Brain microvascular endothelial cell (primary cell): ENCODE data around the gene LHX5.

Experiments used
- DNase-seq: peaks from one replicate; pipeline ENCODE4 v3.0.0-alpha.2; 2020
- H3K27ac ChIP-seq: fragments of 250-450 bp; sonication (Bioruptor Pico); 2 replicates; pipeline ENCODE4 v1.5.1; 2020; ENCODE audit warnings: mild to moderate bottlenecking, moderate library complexity
- H3K27me3 ChIP-seq: fragments of 250-450 bp; sonication (Bioruptor Pico); replicated peaks from 2 replicates; pipeline ENCODE4 v1.5.1; 2020; ENCODE audit warnings: mild to moderate bottlenecking
- H3K36me3 ChIP-seq: fragments of 250-450 bp; sonication (Bioruptor Pico); replicated peaks from 2 replicates; pipeline ENCODE4 v1.5.1; 2020; ENCODE audit warnings: mild to moderate bottlenecking
- H3K4me3 ChIP-seq: 2 replicates; pipeline ENCODE4 v1.5.1; 2011; ENCODE audit warnings: low read depth, mild to moderate bottlenecking, control low read depth, low read length, moderate library complexity
- in situ Hi-C: cut with HindIII; loops from 2 replicates; pipeline ENCODE4 v1.10.0; 2017; ENCODE audit warnings: low sequenced_read_pairs, low pct_ligation_motif_present
- TF ChIP-seq, protein P1 (sequence below): IDR thresholded peaks from 2 replicates; pipeline ENCODE4 v1.5.1; 2011; ENCODE audit warnings: low read depth, mild to moderate bottlenecking, moderate library complexity, low read length, control low read depth, inconsistent platforms; ENCODE audit errors: missing control alignments

Gene LHX5

DNA sequence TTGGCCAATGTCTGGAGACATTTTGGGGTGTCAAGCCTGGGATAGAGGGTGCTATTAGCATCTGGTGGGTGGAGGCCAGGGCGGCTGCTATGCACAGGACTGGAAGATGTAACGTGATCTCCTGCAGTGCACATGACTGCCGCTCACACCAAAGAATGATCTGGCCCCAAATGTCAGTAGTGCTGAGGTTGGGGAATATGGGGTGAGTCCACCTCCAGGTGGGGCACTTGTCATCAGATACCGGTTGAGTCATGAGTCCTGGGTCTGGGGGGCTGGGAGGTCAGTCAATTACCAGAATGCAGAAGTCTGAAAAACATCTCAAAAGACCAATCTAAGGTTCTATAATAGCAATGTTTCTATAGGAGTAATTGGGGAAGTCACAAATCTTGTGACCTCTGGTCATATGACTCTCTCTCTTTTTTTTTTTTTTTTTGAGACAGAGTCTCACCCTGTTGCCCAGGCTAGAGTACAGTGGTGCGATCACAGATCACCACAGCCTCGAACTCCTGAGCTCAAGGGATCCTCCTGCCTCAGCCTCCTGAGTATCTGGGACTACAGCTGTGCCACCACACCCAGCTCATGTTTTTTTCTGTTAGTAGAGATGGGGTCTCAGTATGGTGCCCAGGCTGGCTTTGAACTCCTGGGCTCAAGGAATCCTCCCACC lies 55.4 kb downstream of the LHX5 start:
- TF ChIP-seq, protein P1, sequence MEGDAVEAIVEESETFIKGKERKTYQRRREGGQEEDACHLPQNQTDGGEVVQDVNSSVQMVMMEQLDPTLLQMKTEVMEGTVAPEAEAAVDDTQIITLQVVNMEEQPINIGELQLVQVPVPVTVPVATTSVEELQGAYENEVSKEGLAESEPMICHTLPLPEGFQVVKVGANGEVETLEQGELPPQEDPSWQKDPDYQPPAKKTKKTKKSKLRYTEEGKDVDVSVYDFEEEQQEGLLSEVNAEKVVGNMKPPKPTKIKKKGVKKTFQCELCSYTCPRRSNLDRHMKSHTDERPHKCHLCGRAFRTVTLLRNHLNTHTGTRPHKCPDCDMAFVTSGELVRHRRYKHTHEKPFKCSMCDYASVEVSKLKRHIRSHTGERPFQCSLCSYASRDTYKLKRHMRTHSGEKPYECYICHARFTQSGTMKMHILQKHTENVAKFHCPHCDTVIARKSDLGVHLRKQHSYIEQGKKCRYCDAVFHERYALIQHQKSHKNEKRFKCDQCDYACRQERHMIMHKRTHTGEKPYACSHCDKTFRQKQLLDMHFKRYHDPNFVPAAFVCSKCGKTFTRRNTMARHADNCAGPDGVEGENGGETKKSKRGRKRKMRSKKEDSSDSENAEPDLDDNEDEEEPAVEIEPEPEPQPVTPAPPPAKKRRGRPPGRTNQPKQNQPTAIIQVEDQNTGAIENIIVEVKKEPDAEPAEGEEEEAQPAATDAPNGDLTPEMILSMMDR: no peak
- Histone ChIP-seq H3K27me3 (no peaks in the 10 kb centered on the region), H3K27ac (no peak overlapping the region), H3K36me3 (no peaks in the 10 kb centered on the region), H3K4me3 (no peak overlapping the region)
- no peak for DNase-seq
- in situ Hi-C loops: no loop called here

DNA sequence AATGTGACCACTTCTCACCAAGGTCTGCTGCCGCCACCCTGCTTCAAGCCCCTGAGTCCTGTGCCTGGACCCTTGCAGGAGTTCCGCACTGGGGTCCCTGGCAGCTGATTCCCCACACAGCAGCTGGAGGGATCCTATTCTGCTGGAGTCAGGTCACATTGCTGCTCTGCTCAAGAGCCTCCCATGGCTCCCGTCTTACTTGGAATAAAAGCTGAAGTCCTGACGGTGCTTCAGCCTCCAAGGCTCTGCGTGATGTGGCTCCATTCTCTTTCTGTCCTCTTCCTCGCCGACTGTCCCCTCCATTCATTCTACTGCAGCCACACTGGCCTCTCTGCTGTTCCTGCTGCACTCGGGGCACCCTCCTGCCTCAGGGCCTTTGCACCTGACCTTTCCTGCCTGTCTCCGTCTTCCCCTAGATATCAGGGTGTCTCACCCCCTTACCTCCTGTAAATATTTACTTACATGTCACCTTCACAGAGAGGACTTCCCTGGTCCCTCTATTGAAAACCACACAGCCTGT lies 57.1 kb downstream of the LHX5 start:
- H3K27me3 ChIP-seq: no peaks in the 10 kb centered on the region
- in situ Hi-C loops: no loop called here
- H3K4me3 ChIP-seq: no peak overlapping the region
- TF ChIP-seq, protein P1: no peak
- DNase-seq: no peak
- H3K27ac ChIP-seq: no peak overlapping the region
- H3K36me3 ChIP-seq: no peaks in the 10 kb centered on the region

DNA sequence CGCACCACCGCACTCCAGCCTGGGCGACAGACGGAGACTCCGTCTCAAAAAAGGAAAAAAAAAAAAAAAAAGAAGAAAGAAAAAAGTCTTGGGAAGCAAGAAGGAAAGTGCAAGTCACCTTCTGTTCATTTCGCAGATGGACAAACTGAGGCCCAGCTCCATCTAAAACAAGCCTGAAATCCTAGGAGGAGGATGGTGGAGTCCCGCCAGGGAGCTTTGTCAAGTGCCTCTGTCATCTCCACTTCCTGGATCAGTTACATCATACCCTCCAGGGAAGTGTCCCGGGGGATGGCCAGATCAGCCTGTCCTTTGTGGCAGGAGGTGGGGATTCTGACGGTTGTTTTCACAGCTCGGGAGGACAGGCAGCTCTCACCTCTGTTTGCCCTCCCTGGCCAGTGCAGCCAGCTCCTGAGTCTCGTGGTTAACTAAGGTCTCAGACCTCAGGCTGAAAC lies 58.2 kb downstream of the LHX5 start:
- no peaks in the 10 kb centered on the region for H3K36me3 ChIP-seq
- H3K27ac ChIP-seq: no peak overlapping the region
- DNase-seq: peak; percentile 10
- TF ChIP-seq, protein P1: no peak
- H3K4me3 ChIP-seq: no peak overlapping the region
- H3K27me3 ChIP-seq: no peaks in the 10 kb centered on the region
- in situ Hi-C loops: no loop called here
